Measurements from ENCODE around the gene LRRK1.

LRRK1 gene

GRCh38 chr15:100887211-100887913 is 31.8 kb upstream of the LRRK1 start:
- no peak for TF ChIP-seq CTCF (conservative IDR thresholded peaks at IDR 0.05)

DNA sequence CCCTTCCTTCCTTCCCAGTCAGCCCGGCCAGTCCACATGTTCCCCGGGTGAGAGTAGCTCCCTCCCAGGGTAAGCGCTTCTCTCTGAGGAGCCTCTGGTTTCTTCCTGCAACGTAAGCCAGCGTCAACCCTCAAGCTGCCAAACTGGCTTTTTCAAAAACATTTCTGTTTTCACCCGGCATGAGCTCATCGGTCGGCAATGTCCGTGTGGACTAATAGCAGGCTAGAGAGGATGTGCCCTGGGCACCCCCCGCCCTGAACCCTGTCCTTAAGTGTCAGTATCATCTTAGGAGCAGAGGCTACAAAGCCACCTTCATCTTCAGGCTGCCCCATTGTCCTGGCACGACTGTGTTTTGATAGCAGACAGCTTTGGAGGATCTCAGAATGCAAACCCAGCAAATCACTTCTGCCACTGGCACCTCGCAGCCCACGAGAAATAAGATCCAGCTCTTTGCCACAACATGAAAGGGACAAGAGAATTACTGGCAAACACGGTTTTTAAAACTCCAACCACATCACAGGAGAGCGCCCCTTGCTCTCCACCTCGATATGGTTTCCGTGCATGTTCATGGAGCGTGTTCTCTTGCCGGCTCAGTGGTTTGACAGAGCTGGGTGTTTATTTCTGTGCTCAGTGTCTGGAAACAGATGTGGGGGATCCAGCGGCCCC is 29.6 kb upstream of the LRRK1 start:
- peak overlapping the region; percentile 98 for H3K27ac ChIP-seq
- TF ChIP-seq CTCF (conservative IDR thresholded peaks at IDR 0.05): no peak

More at GRCh38 chr15:100887211-100887913, 31.8 kb upstream of the LRRK1 start:
- H3K27ac ChIP-seq: no peak overlapping the region; the same call in 1 of the 2 replicates

DNA sequence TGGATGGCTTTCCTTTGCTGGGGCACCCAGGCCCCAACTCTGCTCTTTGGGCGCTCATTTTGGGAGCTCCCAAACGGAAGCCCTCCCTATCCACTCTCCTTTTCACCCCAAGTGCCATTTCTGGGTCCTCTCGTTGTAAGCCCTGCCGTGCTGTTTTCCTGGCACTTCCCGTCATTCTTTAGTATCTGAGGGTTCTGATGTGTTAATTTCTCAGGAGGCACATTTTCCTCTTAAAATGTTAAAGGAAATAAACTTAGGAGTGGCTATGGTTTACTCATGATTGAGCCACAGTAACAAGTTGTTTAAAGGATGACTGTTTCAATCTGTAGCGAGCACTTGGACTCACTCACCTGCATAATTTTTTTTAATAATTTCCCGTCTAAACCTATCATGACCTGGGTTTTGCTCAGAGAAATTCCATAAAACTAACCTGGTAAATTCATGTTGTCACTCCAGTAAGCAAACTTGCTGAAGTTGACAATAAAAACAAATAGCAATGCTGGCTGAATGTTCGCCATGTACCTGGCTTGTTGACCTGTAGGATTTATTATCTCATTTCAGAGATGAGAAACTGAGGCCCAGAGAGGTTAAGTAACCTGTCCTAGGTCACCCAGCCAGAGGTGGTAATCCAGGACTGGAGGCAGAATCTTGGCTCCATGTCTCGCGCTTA is 29.0 kb upstream of the LRRK1 start:
- no peak for TF ChIP-seq CTCF (conservative IDR thresholded peaks at IDR 0.05)
- H3K27ac ChIP-seq: peak overlapping the region; percentile 98

DNA sequence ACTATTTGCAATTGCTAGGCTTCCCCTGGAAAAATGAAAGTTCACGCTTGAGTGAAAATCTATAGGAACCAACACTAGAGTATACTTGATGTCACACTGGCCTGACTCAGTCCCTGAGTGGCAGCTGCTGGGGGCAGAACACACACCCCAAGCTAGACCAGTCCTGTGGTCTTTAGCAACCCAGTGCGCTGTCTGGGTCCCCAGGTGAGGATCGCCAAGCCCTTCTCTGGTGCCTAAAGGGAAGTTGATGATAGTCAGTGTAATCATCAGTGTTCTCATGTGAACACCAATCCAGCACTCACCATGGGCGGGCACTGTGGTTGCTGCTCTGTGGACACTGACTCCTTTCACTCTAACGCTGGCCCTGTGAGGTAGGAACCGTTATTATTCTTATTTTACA is 28.3 kb upstream of the LRRK1 start:
- no peak for TF ChIP-seq CTCF (conservative IDR thresholded peaks at IDR 0.05)

GRCh38 chr15:100891307-100892012 is 27.7 kb upstream of the LRRK1 start:
- no peak for TF ChIP-seq CTCF (conservative IDR thresholded peaks at IDR 0.05)
- peak overlapping the region; percentile 98 for H3K27ac ChIP-seq

More for the DNA sequence above, 28.3 kb upstream of the LRRK1 start:
- H3K27ac ChIP-seq: peak overlapping the region; percentile 98

- TF ChIP-seq CTCF (conservative IDR thresholded peaks at IDR 0.05): no peak
- H3K27ac ChIP-seq: peak overlapping the region; percentile 98; the same call in 1 of the 2 replicates
Measured at GRCh38 chr15:100892013-100892355, 27.2 kb upstream of the LRRK1 start.

Measured in VCaP (cell line).